ENCODE results near the gene ZNF705A.
"Not testable (repeated sequence)": the region's sequence is repeated elsewhere in the genome, so short reads cannot be mapped to it uniquely, and the experiment has no call there.

The ZNF705A gene

DNA sequence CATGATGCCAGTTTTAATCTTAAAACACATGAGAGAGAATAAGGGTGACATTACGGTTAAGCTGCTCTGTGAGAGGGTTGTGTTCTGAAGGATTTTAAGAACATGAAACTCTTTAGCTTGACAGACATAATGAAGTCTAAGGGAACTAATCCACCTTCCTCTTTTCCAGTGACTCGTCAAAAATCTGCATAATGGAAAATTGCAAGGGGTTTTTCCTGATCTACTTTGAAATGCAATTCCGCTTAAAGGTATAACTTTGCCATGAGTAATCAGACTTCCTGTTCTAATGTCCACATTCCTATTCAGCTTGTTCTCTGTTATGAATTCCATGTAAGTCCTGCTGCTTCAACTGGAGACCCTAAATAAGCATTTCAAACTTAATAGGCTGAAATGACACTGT is at the start of gene ZNF705A:
Gene ZNF705A, plus strand, starts transcription at position 171 of the 400 bp plus-strand sequence. CDS start 15,611 bp downstream, outside the sequence.
- no peak within 1 kb of the TSS for H2AFZ ChIP-seq (ENCODE audit: low read depth)
- no peak within 1 kb of the TSS for H3K9ac ChIP-seq

DNA sequence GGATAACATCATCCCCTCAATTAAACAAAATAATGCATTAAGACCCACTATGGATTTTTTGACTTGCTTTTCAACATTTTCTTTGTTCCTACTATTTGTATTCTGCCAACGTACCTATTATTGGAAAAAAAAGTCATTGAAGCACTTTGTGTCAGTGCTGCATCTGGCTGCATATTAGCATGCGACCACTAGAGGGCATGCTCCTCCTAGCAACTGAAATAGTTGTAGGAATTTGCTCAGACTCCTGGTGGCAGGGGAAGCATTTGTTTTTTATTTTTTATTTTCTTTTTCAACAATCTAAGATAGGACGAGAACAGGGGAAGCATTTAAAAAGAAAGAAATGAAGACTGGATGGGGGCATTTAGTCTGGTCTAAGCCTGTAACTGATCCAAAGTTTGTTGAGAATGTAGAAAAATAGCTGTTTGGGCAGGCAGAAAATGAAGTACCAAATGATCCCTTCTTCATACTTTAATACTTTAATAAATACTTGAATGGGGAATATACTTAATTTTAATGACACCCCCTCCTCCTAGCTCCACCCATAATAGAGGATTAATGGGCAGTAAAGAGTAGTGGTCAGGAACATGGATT is 47.9 kb upstream of the ZNF705A start:
- Histone ChIP-seq H3K79me2 (ENCODE audit: insufficient read depth, low read depth) (no peaks in the 10 kb centered on the region), H3K27me3 (ENCODE audit: insufficient read depth, low read depth) (no peaks in the 10 kb centered on the region), H2AFZ (ENCODE audit: low read depth) (0 out of 2 replicates have a peak overlapping the region, but pooled peaks have one; percentile 6), H3K36me3 (ENCODE audit: insufficient read depth) (no peaks in the 10 kb centered on the region), H4K20me1 (ENCODE audit: insufficient read depth) (no peaks in the 10 kb centered on the region), H3K27ac (no peak overlapping the region), H3K4me3 (IDR thresholded peaks at IDR 0.05; ENCODE audit: insufficient read depth, low read depth, low read length) (no peak overlapping the region), H3K4me1 (ENCODE audit: low read depth, poor library complexity, severe bottlenecking) (no peaks in the 10 kb centered on the region), H3K9ac (no peak overlapping the region), H3K4me2 (no peak overlapping the region)
- TF ChIP-seq, protein P1, sequence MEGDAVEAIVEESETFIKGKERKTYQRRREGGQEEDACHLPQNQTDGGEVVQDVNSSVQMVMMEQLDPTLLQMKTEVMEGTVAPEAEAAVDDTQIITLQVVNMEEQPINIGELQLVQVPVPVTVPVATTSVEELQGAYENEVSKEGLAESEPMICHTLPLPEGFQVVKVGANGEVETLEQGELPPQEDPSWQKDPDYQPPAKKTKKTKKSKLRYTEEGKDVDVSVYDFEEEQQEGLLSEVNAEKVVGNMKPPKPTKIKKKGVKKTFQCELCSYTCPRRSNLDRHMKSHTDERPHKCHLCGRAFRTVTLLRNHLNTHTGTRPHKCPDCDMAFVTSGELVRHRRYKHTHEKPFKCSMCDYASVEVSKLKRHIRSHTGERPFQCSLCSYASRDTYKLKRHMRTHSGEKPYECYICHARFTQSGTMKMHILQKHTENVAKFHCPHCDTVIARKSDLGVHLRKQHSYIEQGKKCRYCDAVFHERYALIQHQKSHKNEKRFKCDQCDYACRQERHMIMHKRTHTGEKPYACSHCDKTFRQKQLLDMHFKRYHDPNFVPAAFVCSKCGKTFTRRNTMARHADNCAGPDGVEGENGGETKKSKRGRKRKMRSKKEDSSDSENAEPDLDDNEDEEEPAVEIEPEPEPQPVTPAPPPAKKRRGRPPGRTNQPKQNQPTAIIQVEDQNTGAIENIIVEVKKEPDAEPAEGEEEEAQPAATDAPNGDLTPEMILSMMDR (conservative IDR thresholded peaks at IDR 0.05; ENCODE audit: low read depth, low read length) = peak; percentile 94

More for the DNA sequence above, at the start of gene ZNF705A:
- Histone ChIP-seq H3K4me3 (IDR thresholded peaks at IDR 0.05; ENCODE audit: insufficient read depth, low read depth, low read length) (no peak within 1 kb of the TSS), H3K27ac (no peak within 1 kb of the TSS), H3K36me3 (ENCODE audit: insufficient read depth) (no peaks in the 10 kb centered on the region), H3K4me1 (ENCODE audit: low read depth, poor library complexity, severe bottlenecking) (peaks cover 10% of the 10 kb centered on the region), H4K20me1 (ENCODE audit: insufficient read depth) (no peaks in the 10 kb centered on the region), H3K27me3 (ENCODE audit: insufficient read depth, low read depth) (no peaks in the 10 kb centered on the region), H3K79me2 (ENCODE audit: insufficient read depth, low read depth) (no peaks in the 10 kb centered on the region), H3K4me2 (no peak within 1 kb of the TSS)
- TF ChIP-seq, protein P1 (conservative IDR thresholded peaks at IDR 0.05; ENCODE audit: low read depth, low read length) = no peak

DNA sequence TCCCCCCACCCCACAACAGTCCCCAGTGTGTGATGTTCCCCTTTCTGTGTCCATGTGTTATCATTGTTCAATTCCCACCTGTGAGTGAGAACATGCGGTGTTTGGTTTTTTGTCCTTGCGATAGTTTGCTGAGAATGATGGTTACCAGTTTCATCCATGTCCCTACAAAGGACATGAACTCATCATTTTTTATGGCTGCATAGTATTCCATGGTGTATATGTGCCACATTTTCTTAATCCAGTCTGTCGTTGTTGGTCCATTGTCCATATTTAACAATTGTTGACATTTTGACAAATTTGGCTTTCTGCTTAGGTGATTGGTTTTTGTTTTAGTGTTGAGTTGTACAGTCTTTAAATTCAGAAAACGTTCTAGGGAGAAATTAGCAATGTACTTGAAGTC is 43.7 kb upstream of the ZNF705A start:
- not testable (repeated sequence) for H3K27me3 ChIP-seq (ENCODE audit: insufficient read depth, low read depth); H3K36me3 ChIP-seq (ENCODE audit: insufficient read depth); H4K20me1 ChIP-seq (ENCODE audit: insufficient read depth); H3K4me3 ChIP-seq (IDR thresholded peaks at IDR 0.05; ENCODE audit: insufficient read depth, low read depth, low read length); H3K79me2 ChIP-seq (ENCODE audit: insufficient read depth, low read depth); H3K9ac ChIP-seq; H2AFZ ChIP-seq (ENCODE audit: low read depth); H3K27ac ChIP-seq; H3K4me1 ChIP-seq (ENCODE audit: low read depth, poor library complexity, severe bottlenecking); H3K4me2 ChIP-seq

DNA sequence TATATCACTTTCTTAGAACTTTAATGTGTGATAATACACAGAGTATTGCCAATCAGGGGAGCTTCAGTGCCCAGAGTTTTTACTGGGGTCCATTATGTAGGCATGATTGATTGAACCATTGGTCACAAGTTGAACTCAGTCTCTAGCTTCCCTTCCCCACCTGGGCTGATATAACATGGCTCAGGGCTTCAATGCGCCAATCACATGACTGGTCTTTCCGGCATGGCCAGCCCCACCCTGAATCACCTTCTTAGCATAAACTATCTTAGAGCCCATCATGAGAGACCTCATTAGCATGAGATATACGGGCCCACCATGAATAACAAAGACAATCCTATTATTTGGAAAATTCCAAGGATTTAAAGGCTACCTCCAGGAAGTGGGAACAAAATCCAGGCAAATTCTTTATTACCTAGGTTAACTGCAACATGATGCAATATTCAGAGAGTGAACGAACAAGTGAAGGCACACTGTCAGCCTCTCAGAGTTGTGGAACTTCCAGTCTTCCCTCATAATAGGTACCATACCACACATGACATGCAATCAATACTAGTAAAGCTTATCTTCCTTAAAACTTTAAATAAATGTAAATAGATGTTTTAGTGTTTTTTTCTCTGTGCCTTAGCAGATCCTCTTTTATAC is 36.6 kb upstream of the ZNF705A start:
- H3K4me3 ChIP-seq (IDR thresholded peaks at IDR 0.05; ENCODE audit: insufficient read depth, low read depth, low read length) = no peak overlapping the region
- TF ChIP-seq, protein P1 (conservative IDR thresholded peaks at IDR 0.05; ENCODE audit: low read depth, low read length) = no peak
- no peak overlapping the region for H3K27ac ChIP-seq
- H4K20me1 ChIP-seq (ENCODE audit: insufficient read depth) = no peaks in the 10 kb centered on the region
- H3K79me2 ChIP-seq (ENCODE audit: insufficient read depth, low read depth) = no peaks in the 10 kb centered on the region
- no peak overlapping the region for H2AFZ ChIP-seq (ENCODE audit: low read depth)
- H3K27me3 ChIP-seq (ENCODE audit: insufficient read depth, low read depth) = no peaks in the 10 kb centered on the region
- no peak overlapping the region for H3K9ac ChIP-seq
- H3K4me1 ChIP-seq (ENCODE audit: low read depth, poor library complexity, severe bottlenecking) = no peaks in the 10 kb centered on the region
- no peaks in the 10 kb centered on the region for H3K36me3 ChIP-seq (ENCODE audit: insufficient read depth)
- no peak overlapping the region for H3K4me2 ChIP-seq
